MM.1S (cell line): ENCODE data around the gene SYNCRIP.

Experiments used
- DNase-seq: peaks from one replicate; pipeline ENCODE4 v3.0.0-alpha.2; 2015
- H2AFZ ChIP-seq: fragments of 300-600 bp; sonication (generic); 2 replicates; pipeline ENCODE4 v1.6.0; 2016; ENCODE audit warnings: antibody characterized with exemption, low read length
- H3F3A ChIP-seq: fragments of 300-600 bp; sonication (generic); 2 replicates; pipeline ENCODE4 v1.6.1; 2016; ENCODE audit warnings: mild to moderate bottlenecking, antibody characterized with exemption, low read length, moderate library complexity, mixed read lengths; ENCODE audit not compliant: insufficient read depth
- H3K27ac ChIP-seq: fragments of 300-600 bp; sonication (generic); 2 replicates; pipeline ENCODE4 v1.5.1; 2016; ENCODE audit warnings: mild to moderate bottlenecking, low read length
- H3K27me3 ChIP-seq: fragments of 300-600 bp; sonication (generic); replicated peaks from 2 replicates; pipeline ENCODE4 v1.6.0; 2016; ENCODE audit warnings: low read length; ENCODE audit not compliant: insufficient read depth
- H3K36me3 ChIP-seq: fragments of 300-600 bp; sonication (generic); replicated peaks from 2 replicates; pipeline ENCODE4 v1.6.1; 2016; ENCODE audit warnings: mild to moderate bottlenecking, low read length, mixed read lengths; ENCODE audit not compliant: insufficient read depth
- H3K4me1 ChIP-seq: fragments of 300-600 bp; sonication (generic); 2 replicates; pipeline ENCODE4 v1.6.1; 2016; ENCODE audit warnings: low read length, mixed read lengths
- H3K4me2 ChIP-seq: fragments of 300-600 bp; sonication (generic); 2 replicates; pipeline ENCODE4 v1.6.0; 2016; ENCODE audit warnings: low read depth, low read length
- H3K4me3 ChIP-seq: fragments of 300-600 bp; sonication (generic); 2 replicates; pipeline ENCODE4 v1.5.1; 2016; ENCODE audit warnings: low read length, mixed read lengths
- H3K79me2 ChIP-seq: fragments of 300-600 bp; sonication (generic); 2 replicates; pipeline ENCODE4 v1.6.1; 2016; ENCODE audit warnings: mixed run types, low read length, mixed read lengths
- H3K9ac ChIP-seq: fragments of 300-600 bp; sonication (generic); 2 replicates; pipeline ENCODE4 v1.6.1; 2016; ENCODE audit warnings: low read length, mixed read lengths
- H3K9me2 ChIP-seq: fragments of 300-600 bp; sonication (generic); replicated peaks from 2 replicates; pipeline ENCODE4 v1.6.1; 2016; ENCODE audit warnings: mild to moderate bottlenecking, low read length, mixed read lengths; ENCODE audit not compliant: insufficient read depth
- H3K9me3 ChIP-seq: fragments of 300-600 bp; sonication (generic); replicated peaks from 2 replicates; pipeline ENCODE4 v1.6.1; 2016; ENCODE audit warnings: mild to moderate bottlenecking, low read length, mixed read lengths; ENCODE audit not compliant: insufficient read depth
- H4K20me1 ChIP-seq: fragments of 300-600 bp; sonication (generic); 2 replicates; pipeline ENCODE4 v1.6.1; 2016; ENCODE audit warnings: mild to moderate bottlenecking, low read length, moderate library complexity, mixed read lengths; ENCODE audit not compliant: insufficient read depth
- EZH2 ChIP-seq: fragments of 300-600 bp; sonication (generic); optimal IDR thresholded peaks from 2 replicates; pipeline ENCODE3; 2017; ENCODE audit warnings: low read depth, mild to moderate bottlenecking, antibody characterized with exemption, low read length, mixed read lengths
- EZH2phosphoT487 ChIP-seq: fragments of 300-600 bp; sonication (generic); IDR thresholded peaks from 2 replicates; pipeline ENCODE4 v1.6.1; 2018; ENCODE audit warnings: antibody characterized with exemption, low read length
- TF ChIP-seq, protein P1 (sequence below): fragments of 300-600 bp; sonication (generic); IDR thresholded peaks from 2 replicates; pipeline ENCODE4 v1.5.1; 2016; ENCODE audit warnings: antibody characterized with exemption, low read length, mixed read lengths

Gene SYNCRIP

DNA sequence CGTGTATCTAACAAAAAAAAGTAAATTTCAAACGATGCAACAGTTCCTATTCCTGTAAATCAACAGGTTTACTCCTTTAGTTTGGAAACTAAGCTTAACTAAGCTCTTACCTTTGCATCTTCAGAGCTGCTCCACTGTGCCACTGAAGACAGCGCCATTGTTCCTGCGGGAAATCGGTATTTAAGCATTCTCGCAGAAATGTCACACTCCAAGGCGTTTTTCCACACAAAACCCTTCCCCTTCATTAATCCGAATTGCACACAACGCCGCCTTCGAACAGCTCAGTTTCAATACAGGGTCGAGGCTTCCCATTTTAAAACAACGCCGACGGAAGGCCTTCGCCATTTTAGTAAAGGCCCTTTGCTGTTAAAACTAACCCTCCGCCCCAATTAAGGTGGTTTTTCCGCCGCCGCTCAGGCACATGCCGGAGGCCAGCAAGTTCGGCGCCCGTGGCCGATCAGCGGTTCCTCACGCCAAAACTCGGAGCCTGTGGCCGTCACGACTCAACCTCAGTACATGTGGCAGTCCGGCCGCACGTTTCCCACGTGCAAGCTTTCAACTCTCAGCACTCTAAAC lies 35.4 kb upstream of the SYNCRIP start:
- Histone ChIP-seq H3K36me3 (peaks cover 12% of the 10 kb centered on the region; the same call in 1 of the 2 replicates), H3K4me1 (peaks cover 14% of the 10 kb centered on the region), H4K20me1 (peaks cover 20% of the 10 kb centered on the region), H3K27ac (peak overlapping the region; percentile 96; the same call in 1 of the 2 replicates), H3K4me3 (peak overlapping the region; percentile 96), H3K9me2 (no peaks in the 10 kb centered on the region), H3K4me2 (peak overlapping the region; percentile 71), H3K9ac (peak overlapping the region; percentile 94), H3K79me2 (peaks cover 61% of the 10 kb centered on the region), H3K9me3 (no peaks in the 10 kb centered on the region), H2AFZ (no peak overlapping the region), H3F3A (peaks cover 71% of the 10 kb centered on the region), H3K27me3 (no peaks in the 10 kb centered on the region)
- TF ChIP-seq EZH2phosphoT487, result no peak
- TF ChIP-seq, protein P1, sequence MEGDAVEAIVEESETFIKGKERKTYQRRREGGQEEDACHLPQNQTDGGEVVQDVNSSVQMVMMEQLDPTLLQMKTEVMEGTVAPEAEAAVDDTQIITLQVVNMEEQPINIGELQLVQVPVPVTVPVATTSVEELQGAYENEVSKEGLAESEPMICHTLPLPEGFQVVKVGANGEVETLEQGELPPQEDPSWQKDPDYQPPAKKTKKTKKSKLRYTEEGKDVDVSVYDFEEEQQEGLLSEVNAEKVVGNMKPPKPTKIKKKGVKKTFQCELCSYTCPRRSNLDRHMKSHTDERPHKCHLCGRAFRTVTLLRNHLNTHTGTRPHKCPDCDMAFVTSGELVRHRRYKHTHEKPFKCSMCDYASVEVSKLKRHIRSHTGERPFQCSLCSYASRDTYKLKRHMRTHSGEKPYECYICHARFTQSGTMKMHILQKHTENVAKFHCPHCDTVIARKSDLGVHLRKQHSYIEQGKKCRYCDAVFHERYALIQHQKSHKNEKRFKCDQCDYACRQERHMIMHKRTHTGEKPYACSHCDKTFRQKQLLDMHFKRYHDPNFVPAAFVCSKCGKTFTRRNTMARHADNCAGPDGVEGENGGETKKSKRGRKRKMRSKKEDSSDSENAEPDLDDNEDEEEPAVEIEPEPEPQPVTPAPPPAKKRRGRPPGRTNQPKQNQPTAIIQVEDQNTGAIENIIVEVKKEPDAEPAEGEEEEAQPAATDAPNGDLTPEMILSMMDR, result no peak
- TF ChIP-seq EZH2, result no peak
- DNase-seq, result no peak

DNA sequence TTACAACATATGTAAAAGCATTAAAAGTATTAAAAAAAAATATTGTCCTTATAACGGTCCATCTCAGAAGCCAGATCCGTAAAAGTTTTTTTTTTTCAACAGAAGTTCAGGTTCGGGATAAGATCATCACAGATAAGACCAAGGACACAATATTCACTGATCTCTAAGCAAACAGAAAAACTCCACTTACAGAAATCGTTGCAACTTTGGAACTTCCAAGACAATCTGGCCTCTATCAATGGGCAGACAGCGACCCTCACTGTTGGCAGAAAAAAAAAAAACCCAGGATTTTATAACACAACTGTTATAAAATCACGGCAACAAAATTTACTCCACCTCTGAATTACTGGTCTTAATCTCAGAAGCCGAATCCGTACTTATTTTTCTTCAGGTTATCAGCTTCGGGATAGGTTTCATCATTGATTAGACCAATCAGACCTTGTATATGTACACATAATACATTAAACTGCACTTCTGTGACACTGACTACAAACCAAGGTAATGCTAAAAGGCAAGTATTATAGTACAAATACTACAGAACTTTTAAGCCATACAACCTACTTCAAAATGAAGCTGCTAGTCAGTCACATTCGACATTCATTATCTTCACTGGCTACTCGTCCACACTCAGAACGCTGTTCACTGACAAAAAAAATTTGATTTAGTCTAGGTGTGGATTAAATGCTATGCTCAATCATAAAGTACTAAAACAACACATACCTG lies 34.7 kb upstream of the SYNCRIP start:
- Histone ChIP-seq H3K4me1 (peaks cover 14% of the 10 kb centered on the region), H3K9me3 (no peaks in the 10 kb centered on the region), H3K27ac (peak overlapping the region; percentile 96; the same call in 1 of the 2 replicates), H3K27me3 (no peaks in the 10 kb centered on the region), H3K9me2 (no peaks in the 10 kb centered on the region), H3K4me3 (peak overlapping the region; percentile 96), H3K4me2 (peak overlapping the region; percentile 71), H2AFZ (no peak overlapping the region), H4K20me1 (peaks cover 20% of the 10 kb centered on the region), H3K36me3 (peaks cover 12% of the 10 kb centered on the region; the same call in 1 of the 2 replicates), H3K9ac (peak overlapping the region; percentile 94), H3F3A (peaks cover 78% of the 10 kb centered on the region), H3K79me2 (peaks cover 61% of the 10 kb centered on the region)
- DNase-seq, result no peak
- TF ChIP-seq, protein P1, result peak; percentile 21; the same call in 1 of the 2 replicates
- no peak for TF ChIP-seq EZH2

DNA sequence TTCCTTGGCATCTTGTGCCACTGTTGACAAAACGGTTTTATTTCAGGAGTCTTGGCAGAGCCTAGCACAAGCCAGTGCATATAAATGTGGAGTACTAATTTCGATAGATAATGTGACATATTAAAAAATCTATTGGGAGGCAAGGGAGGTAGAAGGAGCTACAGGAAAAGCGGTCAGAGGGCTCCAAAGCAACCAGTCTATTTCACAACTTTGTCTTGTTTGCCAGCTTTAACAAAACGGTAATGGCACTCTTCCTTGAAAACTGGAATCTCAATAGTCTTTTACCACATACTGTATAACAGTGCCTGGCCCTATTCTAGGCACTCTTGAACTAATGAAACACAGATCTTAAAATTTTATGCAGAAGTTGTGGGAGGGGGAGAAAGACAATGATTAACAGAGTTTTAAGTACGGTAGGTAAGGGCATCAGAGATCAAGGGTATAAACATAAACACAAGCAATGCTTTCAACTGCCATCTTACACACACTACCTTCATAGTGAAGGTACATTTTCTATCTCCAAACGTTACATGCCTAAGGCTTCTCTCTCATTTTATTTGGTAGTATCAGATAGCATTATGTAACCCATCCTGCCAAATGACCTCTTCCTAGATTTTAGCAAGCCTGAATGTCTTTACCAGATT lies 33.5 kb upstream of the SYNCRIP start:
- Histone ChIP-seq H3K4me3 (peak overlapping the region; percentile 96), H3K79me2 (peaks cover 61% of the 10 kb centered on the region), H3K4me2 (peak overlapping the region; percentile 71), H3K27me3 (no peaks in the 10 kb centered on the region), H3K9me3 (no peaks in the 10 kb centered on the region), H3K27ac (peak overlapping the region; percentile 14; the same call in 1 of the 2 replicates), H3F3A (peaks cover 85% of the 10 kb centered on the region), H3K9me2 (no peaks in the 10 kb centered on the region), H3K4me1 (peaks cover 14% of the 10 kb centered on the region), H2AFZ (no peak overlapping the region), H3K9ac (peak overlapping the region; percentile 94; the same call in 1 of the 2 replicates), H4K20me1 (peaks cover 20% of the 10 kb centered on the region), H3K36me3 (peaks cover 12% of the 10 kb centered on the region; the same call in 1 of the 2 replicates)
- no peak for DNase-seq
- TF ChIP-seq, protein P1, result no peak
- TF ChIP-seq EZH2phosphoT487 (no peak), EZH2 (no peak)
